NCI-H2227 (cell line): ENCODE measurements around the gene IQSEC1.

ENCODE experiments used
- DNase-seq: peaks from one replicate; lab custom pipeline; 2025; ENCODE audit not compliant: unreplicated experiment; lab: John Stamatoyannopoulos, UW

Gene IQSEC1

DNA sequence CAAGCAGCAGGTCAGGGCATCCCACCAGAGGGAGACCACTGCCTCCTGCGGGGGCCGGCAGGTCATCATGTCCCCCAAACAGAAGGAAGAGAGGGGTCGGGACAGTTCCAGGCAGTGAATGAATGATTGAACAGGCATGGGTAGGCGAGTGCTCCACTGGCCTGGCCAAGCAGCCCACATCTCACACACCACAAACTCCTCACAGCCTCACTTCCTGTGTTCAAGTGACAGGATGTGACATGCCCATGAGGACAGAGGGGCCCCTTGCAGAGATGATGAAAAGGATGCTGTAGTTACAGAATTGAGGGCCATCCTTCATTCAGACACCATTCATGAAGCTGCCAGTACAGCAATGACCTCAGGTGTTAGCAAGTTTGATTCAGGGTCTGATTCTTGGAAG is 3.7 kb downstream of the IQSEC1 start:
- DNase-seq = no peak

DNA sequence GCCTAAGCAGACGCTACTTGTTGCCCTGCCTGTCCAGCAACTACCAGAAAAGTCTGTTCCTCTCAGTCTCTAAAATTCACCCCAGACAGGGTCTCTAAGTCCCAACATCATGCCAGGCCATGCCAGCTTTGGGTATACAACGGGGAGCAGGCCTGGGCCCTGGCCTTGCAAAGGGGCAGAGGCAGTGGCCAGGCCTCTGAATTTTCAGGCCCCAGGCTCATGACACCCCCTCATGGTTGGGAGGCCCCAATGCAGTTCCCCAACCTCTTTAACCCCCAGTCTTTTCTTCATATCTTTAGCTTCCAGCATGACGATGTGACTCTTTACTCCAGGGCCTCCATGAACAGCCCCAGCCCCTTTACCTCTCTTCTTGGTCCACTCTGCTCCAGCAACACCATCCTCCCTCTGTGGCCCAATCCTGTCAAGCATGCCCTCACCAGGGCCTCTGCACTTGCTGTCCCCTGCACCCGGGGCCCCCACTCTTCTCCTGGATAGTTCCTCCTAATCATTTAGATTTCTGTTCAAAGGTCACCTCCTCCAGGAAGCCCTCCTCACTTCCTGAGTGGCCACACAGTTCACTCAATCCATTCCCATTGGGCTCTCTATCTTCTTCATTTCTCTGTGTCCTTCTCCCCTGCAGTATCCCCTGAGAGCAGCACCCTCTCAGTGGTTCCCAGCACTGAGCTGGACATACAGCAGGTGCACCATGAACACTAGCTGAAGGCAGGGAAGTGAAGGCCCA is 4.8 kb downstream of the IQSEC1 start:
- no peak for DNase-seq

DNA sequence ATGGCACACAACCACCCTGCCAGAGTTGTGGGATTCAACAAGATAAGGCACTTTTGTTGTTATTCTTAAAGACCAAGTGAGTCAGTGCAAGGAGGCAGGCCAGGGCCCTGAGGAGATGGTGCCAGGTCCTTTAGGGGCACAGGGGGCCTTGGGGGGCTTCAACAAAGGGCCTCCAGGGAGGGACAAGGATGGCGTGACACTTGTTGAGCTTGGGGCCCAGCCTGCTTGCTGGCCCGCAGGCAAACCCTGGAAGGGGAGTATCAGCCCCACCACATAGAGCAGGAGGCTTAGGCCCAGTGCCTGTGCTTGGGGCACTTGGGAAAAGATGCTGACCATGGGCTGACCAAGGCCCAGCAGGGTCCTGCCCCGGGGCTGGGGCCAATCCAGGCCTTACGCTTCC is 5.5 kb downstream of the IQSEC1 start:
- no peak for DNase-seq

- DNase-seq = no peak
Measured at GRCh38 chr3:13066834-13067233, 6.4 kb downstream of the IQSEC1 start.

DNA sequence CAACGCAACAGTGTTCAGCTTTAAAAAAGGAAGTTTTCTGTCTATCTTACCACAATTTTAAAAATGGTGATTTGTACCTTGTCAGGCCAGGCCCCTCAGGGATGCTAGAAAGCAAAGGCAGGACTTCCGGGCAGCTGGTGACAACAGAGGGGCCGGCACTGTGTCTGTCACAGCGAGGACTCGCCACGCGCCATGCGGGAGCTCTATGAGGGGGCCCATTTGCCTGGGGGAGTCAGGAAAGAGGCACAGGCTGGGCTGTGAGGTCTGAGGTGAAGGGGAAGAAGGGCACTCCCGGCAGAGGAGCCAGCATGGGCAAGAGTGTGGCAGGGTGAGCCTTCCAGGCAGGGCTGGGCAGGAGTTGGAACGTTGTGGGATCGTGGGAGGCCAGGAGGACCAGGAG is 7.0 kb downstream of the IQSEC1 start:
- DNase-seq = no peak

DNA sequence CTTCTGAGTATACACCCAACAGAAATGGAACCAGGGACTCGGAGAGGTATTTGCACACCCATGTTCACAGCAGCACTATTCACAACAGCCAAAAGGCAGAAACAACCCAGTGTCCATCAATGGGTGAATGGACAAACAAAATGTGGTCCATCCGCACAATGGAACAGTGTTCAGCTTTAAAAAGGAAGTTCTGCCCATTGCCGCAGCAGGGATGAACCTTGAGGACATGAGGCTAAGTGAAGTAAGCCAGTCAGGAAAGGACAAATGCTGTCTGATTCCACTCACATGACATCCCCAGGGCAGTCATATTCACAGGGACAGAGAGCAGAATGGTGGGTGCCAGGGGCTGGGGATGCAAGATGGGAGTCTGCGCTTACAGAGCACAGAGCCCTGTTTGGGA is 7.5 kb downstream of the IQSEC1 start:
- no peak for DNase-seq

- no peak for DNase-seq
Measured at GRCh38 chr3:13064964-13065363, 8.3 kb downstream of the IQSEC1 start.

DNA sequence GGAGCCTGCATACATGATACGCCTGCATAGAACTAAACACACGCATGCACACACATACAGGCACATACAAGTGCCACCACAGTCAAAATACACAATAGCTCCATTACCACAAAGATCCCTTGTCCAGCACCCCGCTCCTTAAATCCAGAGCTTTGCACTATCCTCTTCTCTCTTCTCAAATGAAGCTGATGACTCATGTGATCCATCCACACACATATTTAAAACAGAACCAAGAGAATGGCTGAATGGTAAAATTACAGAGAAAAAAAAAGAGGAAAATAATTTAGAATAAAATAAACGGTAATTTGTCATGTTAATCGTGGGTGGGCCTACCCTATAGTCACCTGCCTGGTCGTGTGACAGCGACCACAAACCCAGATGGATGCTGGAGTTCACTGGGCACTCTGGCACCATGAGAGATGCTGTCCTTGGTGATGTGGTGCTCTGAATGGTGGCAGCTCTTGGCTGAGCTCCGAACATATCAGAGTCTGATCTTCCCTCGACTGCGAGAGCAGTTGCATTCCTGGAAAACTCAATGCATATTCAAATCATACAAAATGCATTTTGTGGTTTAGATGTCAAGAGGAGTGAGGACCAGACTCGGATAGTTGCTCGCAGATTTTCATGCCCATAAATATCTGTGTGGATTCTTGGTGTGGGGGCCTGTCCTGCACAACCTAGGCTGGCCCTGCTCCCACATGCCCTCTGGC is 8.9 kb downstream of the IQSEC1 start:
- no peak for DNase-seq

DNA sequence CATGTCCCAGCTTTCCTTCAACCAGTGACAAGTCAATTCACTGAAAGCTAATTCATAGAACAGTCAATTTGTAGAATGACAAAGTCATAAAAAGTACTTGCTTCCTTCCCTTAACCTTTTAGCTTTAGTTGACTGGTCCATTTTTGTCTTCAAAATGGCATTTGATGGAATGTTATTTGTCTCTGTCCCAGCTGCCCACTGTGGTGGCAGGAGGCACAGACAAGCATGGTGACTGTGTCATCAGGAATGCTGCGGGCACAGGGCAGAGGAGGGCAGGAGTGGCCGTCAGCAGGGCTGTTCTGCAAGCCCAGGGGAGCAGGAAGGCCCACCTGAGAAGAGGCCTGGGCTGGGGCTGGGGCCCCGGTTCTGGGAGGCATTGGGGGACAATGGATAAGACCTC is 10.0 kb downstream of the IQSEC1 start:
- DNase-seq = no peak

DNA sequence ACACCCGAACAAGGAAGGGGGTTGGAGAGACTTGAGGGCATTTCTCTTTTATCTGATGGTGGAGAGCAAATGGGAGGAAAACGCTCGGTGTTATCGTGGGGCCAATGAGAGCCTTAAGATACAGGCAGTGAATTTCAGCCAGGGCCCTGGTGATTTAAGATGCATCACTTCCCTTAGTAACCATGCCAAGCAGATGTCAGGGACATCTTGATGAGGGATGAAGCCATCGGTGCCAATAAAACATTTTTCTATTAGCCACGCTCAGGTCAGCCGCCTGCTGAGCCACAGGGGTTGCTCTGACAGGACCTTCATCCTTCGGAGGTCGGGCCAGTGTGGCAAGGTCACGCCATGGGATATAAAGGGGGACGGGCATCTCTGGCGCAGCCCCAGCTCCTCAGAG is 10.6 kb downstream of the IQSEC1 start:
- DNase-seq = no peak

- no peak for DNase-seq
Measured at GRCh38 chr3:13060341-13060910, 12.8 kb downstream of the IQSEC1 start.

- DNase-seq = no peak
Measured at GRCh38 chr3:13058346-13059120, 14.7 kb downstream of the IQSEC1 start.

GRCh38 chr3:13057282-13058040 is 15.8 kb downstream of the IQSEC1 start:
- DNase-seq = no peak

GRCh38 chr3:13055634-13056033 is 17.6 kb downstream of the IQSEC1 start:
- no peak for DNase-seq

GRCh38 chr3:13054341-13055285 is 18.6 kb downstream of the IQSEC1 start:
- no peak for DNase-seq

DNA sequence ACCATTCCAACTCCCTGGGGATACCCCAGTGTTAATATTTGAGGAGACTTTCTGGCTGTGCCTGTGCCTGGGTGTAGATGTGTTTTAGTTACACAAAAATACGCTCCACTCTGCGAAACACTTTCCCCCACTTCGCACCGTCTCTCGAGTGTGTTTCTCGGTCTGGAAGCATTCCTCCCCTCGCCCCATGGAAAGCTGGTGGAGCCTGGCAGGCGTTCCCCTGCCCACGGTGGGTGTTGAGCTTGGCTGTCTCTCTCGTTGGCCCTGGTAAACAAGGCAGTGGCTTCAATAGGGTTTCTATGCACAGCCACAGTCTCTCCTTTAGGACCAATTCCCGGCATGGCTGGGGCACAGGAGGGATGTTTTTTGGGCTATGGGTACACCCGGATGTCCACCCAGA is 19.3 kb downstream of the IQSEC1 start:
- DNase-seq = no peak

DNA sequence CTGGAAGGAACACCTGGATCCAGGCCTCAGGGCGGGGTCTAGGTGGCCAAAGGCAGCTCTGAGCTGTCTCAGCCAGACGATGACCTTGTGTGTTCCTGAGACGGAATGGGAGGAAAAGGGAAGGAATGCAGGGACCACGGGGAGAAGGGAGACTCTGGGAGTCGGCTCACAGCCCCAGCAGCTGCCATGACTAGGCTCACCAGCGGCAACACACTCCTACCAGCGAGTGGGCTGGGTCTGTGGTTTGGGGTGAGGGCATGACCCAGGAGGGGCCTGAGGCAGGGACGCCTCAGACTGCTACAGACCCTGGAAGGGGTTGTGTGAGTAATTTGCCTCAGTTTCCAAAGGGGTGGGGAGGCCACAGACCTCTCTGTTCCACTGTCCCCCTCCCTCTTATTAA is 19.8 kb downstream of the IQSEC1 start:
- DNase-seq = no peak

DNA sequence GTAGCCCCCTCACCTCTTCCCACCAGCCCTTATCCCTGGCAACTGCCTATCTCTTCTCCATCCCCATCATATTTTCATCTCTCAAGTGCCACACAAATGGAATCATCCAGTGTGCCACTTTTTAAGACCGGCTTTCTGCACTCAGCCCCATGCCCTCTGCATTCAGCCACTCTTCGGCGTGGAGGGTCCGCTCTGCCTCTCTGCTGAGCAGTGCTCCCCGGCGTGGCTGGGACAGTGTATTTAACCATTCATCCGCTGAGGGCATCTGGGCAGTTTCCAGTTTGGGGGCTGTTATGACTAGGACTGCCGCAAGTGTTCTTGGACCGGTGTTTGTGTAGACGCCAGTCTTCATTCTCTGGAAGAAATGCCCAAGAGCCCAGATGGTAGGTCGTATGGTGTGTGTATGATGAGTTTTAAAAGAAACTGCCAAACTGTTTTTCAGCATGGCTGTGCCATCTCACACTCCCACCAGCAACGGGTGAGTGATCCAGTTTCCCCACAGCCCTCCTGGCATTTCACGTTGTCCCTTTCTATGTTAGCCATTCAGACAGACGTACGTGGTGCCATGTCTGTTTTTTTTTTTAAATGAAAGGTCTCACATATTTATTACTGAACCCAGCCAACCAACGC is 20.9 kb downstream of the IQSEC1 start:
- no peak for DNase-seq

GRCh38 chr3:13051581-13051980 is 21.6 kb downstream of the IQSEC1 start:
- no peak for DNase-seq
